Endothelial cell of umbilical vein (primary cell): ENCODE data around the gene VTI1A.

Experiments
- CTCF ChIP-seq, 2 donors: IDR thresholded peaks; 1 replicate in 1 of 2; 2 replicates in 1 of 2; pipeline ENCODE4 v1.5.1; 2011; ENCODE audit warnings: low read length in 2 of 2, mild to moderate bottlenecking in 2 of 2, moderate library complexity in 2 of 2, control low read depth in 1 of 2, inconsistent platforms in 1 of 2, low read depth in 1 of 2; ENCODE audit not compliant: insufficient read depth in 1 of 2; ENCODE audit errors: extremely low read depth in 1 of 2
- EZH2 ChIP-seq: IDR thresholded peaks from 2 replicates; pipeline ENCODE4 v1.6.1; 2012; ENCODE audit warnings: borderline replicate concordance, low read depth, mild to moderate bottlenecking, moderate library complexity, low read length, inconsistent platforms; ENCODE audit not compliant: severe bottlenecking
- MYC ChIP-seq: IDR thresholded peaks from one replicate; pipeline ENCODE4 v1.6.1; 2011; ENCODE audit warnings: mild to moderate bottlenecking, low read depth, low read length
- POLR2A ChIP-seq: IDR thresholded peaks from 2 replicates; pipeline ENCODE4 v1.6.1; 2012; ENCODE audit warnings: low read depth, mild to moderate bottlenecking, control low read depth, low read length
- POLR2AphosphoS5 ChIP-seq: IDR thresholded peaks from 2 replicates; pipeline ENCODE4 v1.6.1; 2012; ENCODE audit warnings: low read depth, mild to moderate bottlenecking, control low read depth, low read length, moderate library complexity; ENCODE audit not compliant: insufficient read depth

GRCh38 chr10:112666094-112666493 is 219.1 kb downstream of the VTI1A start:
- no peak for TF ChIP-seq CTCF (IDR thresholded peaks at IDR 0.05; ENCODE audit: extremely low read depth in 1 of 2, insufficient read depth in 1 of 2, low read depth in 1 of 2, low read length in 2 of 2)
- no peak for TF ChIP-seq EZH2
- TF ChIP-seq MYC: no peak
- no peak for TF ChIP-seq POLR2AphosphoS5
- no peak for TF ChIP-seq POLR2A
